Suppressor macrophage treated with lipopolysaccharide for 4 hours (primary cell): ENCODE measurements around the gene SVIP.

Experiments
- DNase-seq: peaks from one replicate; pipeline ENCODE4 v3.0.0-alpha.2; 2020

The SVIP gene

DNA sequence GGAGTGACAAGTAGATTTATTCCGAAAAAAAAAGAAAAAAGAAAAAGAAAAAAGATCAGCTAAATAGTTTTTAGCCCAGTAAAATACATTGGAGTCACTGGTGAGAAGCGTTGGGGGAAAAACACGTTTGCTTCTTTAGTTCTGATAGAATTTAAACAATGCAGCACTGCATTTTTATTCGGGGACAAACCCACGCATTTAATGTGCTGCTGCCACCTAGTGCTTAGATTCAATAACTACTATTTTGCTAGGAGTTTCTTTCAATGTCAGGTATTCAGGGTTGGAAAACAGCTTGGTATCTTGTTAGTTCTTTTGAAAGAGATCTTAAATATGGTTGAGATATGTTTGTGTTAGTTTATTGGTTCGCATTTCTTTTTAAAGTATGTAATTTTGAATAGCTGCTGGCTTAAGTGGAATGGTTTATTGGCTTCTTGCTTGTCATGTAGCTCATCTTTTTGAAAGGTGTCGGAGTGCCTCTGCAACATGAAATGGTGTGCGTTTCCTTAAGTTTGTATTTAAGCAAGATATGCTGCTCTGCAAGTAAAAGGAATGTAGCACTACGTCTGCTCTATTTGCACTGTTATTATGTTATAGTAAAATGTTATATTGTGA, 41.9 kb downstream of the SVIP start:
- peak; percentile 45 for DNase-seq

DNA sequence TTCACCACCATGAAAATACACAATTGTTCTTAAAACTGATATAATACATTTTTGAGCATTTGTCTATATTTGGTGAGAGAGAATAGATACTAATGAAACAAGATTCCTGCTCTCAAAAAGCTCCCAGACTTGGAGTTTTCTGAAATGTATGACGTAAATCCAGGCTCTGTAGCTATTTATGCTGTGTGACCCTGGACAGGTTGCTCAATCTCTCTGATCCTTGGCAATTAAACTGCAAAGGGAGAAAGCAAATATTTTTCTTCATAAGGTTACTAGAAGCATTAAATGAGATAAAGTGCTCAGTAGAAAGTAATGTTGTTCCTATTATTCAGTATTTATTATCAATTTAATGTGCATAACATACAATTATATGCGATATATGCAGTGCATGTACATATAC, 42.5 kb downstream of the SVIP start:
- DNase-seq: no peak

DNA sequence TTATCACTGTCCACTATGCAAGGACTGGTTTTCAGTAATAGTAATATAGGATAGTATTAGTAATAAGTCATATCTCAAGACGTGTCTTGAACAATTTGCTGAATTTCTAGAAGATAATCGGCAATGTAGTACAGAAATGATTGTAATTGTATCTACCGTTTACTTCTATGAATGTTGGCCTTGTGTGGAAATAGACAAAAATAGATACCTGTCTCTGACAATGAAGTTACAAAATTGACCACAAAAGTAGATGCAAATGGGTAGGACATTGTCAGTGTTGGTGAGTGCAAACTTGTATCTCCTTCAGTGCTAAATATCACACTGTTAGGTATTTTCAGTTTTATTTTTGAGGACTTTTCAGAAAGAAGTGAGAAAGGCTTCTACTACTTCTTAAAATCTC, 43.1 kb downstream of the SVIP start:
- DNase-seq: no peak

DNA sequence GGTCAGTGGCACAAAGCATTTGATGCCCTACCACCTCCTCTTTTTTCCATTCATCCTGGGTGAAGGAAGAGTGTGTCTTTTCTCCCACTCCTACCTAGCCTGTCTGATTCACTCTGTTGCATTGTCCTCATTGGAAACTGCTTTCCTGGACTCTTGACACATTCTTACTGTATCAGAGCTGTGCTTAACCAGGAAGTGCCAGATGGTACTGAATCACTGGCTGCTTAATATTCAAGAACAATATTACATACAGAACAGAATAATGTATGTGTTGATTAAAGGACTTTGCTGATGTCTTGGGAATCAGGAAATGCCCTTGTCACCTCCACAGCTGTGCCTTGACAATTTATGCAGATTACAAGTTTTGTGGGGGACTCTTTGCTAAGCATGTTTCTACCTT, 44.4 kb downstream of the SVIP start:
- no peak for DNase-seq

DNA sequence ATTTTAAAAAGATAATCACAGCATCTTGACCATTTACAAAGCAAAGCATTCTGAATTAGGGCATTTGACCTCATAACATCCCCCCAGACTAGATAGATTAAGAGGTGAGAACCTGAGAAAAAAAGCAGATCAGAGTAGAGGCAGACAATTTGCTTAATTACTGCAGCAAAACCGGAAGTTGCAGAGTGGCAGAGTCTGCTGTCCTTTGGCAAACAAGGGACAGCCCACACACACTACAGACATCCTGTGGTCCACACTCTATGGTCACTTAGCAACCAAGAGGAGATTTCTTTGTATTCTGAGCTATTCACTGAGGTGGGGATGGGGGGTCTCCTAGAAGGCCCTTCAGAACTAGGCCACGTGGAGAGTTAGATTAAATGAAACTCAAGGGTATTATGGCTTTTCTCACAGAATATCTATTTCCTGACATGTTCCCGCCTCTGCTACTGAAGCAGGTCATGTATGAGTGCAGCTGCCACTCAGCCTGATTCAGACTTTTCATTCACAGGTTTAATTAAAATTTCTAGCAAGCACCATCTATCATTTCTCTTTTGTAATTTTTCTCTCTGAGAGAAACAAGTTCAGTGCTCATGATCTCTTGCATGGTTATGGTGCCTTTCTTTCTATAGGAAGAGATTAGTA, 48.5 kb downstream of the SVIP start:
- no peak for DNase-seq

DNA sequence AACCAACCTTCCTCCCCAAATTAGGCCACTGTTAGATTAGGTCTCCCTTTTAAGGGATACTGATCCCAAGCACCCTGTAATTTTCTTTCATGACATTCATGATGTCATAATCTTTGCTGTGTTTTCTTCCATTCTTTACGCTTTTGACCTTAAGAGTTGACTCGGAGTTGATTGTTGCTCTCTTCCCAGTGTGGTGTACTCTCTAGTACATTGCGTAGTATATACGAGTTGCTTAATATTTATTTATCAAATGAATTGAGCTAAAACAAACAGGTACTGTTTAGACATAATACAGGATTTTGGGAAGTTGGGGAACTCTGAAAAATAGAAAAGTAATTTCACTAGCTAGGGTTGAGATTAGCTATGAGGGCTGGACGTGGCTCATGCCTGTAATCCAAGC, 49.8 kb downstream of the SVIP start:
- no peak for DNase-seq

DNA sequence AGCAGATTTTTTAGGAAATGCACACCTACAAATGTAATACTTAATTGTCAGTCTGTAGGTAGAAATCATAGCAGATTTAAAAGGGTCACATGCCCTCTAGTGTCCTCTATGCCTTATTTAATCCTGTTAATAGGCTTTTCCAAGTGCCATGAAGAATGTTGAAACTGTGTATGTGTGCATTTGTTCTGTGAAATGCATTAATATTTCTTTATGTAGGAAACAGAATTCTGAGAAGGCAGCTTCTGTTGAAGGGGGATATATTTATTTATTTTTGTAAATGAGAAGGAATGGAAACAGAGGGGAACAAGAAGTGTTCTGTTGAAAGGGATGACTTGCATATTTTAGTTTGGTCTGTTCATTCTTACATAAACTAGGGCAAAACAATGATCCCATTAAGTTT, 51.0 kb downstream of the SVIP start:
- no peak for DNase-seq

DNA sequence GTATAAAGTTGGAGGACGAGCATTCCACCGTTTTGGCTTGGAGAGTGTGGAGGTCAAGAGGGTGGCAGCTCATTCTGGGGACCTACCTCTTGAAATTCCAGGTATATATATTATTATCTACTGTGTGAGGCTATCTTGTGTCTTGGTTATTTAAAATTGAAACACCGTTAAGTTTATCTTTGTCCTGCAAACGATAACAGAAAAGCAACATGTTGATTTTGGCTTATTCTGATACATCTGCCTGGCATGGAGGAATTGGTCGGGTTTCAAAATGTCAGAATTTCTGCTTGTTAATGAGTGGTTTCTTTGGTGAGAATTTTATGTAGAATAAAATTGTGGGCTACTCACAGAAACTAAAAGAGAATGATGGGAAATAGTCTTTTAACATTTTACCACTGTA, 54.4 kb downstream of the SVIP start:
- no peak for DNase-seq

DNA sequence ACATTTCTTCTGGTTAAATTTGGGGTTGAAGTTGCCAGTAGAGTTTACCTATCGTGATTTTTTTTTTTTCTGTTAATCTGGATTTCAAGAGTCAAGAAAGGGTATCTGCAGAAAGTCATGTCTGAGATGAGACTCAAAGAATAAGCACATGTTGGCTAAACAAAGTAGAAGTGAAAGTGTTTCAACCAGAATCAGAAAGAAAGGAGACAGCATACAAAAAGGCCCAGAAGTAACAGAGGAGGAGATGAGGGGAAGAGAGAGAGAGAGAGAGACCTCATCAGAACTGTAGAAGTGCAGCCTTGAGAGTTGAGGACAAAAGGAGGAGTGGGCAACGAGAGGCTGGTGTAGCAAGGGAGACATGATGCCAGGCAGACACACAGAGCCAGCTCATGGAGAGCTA, 54.9 kb downstream of the SVIP start:
- DNase-seq: no peak

DNA sequence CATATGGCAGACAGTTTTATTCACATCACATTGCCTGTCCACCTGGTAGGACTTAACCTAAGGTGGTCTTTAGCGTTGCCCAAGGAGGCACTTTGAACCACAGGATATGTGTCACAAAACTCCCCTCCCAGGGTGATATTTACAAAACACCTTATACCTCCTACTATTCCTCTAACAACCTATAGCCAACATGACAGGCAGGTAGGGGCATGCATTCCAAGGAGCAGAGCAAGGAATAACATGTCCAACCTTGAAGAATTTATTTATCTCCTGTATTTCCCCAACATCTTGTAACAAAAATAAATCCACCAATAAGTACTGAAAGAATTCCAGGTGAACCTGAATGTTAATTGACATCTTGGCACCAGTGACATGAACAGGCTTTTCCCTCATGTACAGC, 60.5 kb downstream of the SVIP start:
- no peak for DNase-seq
